GM12801 (cell line): Measurements from ENCODE around the gene SDR42E2.

Experiments used
- CTCF ChIP-seq: IDR thresholded peaks from one replicate; pipeline ENCODE4 v1.5.1; 2011; ENCODE audit warnings: control low read depth; ENCODE audit not compliant: insufficient read length; ENCODE audit errors: extremely low read depth

SDR42E2 gene

GRCh38 chr16:22239131-22239805, 77.0 kb downstream of the SDR42E2 start:
- TF ChIP-seq CTCF, result no peak

- TF ChIP-seq CTCF, result no peak
Measured at GRCh38 chr16:22240023-22240710, 77.9 kb downstream of the SDR42E2 start.
